RPMI8226 (cell line): ENCODE results near the gene SYMPK.

ENCODE experiments used
- DNase-seq: peaks from one replicate; pipeline ENCODE4 v3.0.0-alpha.2; 2015

SYMPK gene

GRCh38 chr19:45824531-45825262, 38.2 kb downstream of the SYMPK start:
- DNase-seq = no peak

GRCh38 chr19:45824041-45824471, 38.9 kb downstream of the SYMPK start:
- peak; percentile 25 for DNase-seq

- no peak for DNase-seq
Measured at GRCh38 chr19:45823182-45823581, 39.8 kb downstream of the SYMPK start.

- no peak for DNase-seq
Measured at GRCh38 chr19:45822716-45823115, 40.2 kb downstream of the SYMPK start.

GRCh38 chr19:45821570-45821969, 41.4 kb downstream of the SYMPK start:
- no peak for DNase-seq

- no peak for DNase-seq
Measured at GRCh38 chr19:45821103-45821521, 41.8 kb downstream of the SYMPK start.

- DNase-seq = no peak
Measured at GRCh38 chr19:45820413-45821102, 42.4 kb downstream of the SYMPK start.

- no peak for DNase-seq
Measured at GRCh38 chr19:45819769-45820168, 43.2 kb downstream of the SYMPK start.

- no peak for DNase-seq
Measured at GRCh38 chr19:45817725-45818301, 45.1 kb downstream of the SYMPK start.

GRCh38 chr19:45817010-45817724, 45.8 kb downstream of the SYMPK start:
- peak; percentile 92 for DNase-seq

- no peak for DNase-seq
Measured at GRCh38 chr19:45816236-45817009, 46.5 kb downstream of the SYMPK start.

- DNase-seq = no peak
Measured at GRCh38 chr19:45815481-45816216, 47.3 kb downstream of the SYMPK start.

GRCh38 chr19:45814851-45815480, 48.0 kb downstream of the SYMPK start, which contains the start of gene RSPH6A:
Gene RSPH6A (minus strand): TSS chr19:45815308. CDS start chr19:45815176, 132 bp downstream.
- DNase-seq = no peak

GRCh38 chr19:45814166-45814780, 48.7 kb downstream of the SYMPK start:
- DNase-seq = no peak

GRCh38 chr19:45812297-45812696, 50.6 kb downstream of the SYMPK start:
- no peak for DNase-seq

GRCh38 chr19:45809643-45810159, 53.2 kb downstream of the SYMPK start:
- peak; percentile 88 for DNase-seq

GRCh38 chr19:45805719-45806118, 57.2 kb downstream of the SYMPK start:
- DNase-seq = no peak

GRCh38 chr19:45804959-45805230, 58.1 kb downstream of the SYMPK start:
- DNase-seq = no peak

GRCh38 chr19:45804140-45804958, 58.6 kb downstream of the SYMPK start:
- DNase-seq = no peak
